Kidney epithelial cell (primary cell): Measurements from ENCODE around the gene SCTR. TPM values are rescaled to one million over a fixed set of nuclear protein-coding genes. Genes with fewer than 3 reads are reported as not detected.

Experiments used
- DNase-seq: peaks from one replicate; pipeline ENCODE4 v3.0.0-alpha.2; 2010; ENCODE audit warnings: low read depth
- H3K27me3 ChIP-seq: 2 replicates; pipeline ENCODE4 v1.6.0; 2011; ENCODE audit warnings: low read length; ENCODE audit not compliant: control insufficient read depth, insufficient read depth
- H3K36me3 ChIP-seq: 2 replicates; pipeline ENCODE4 v1.5.1; 2011; ENCODE audit warnings: low read length; ENCODE audit not compliant: control insufficient read depth, insufficient read depth
- H3K4me3 ChIP-seq: 2 replicates; pipeline ENCODE4 v1.5.1; 2011; ENCODE audit warnings: low read depth, mild to moderate bottlenecking, control low read depth, low read length
- total RNA-seq: library from RNA; depleted of rRNA; stranded (reverse); fragments of >200 nt; gene quantifications from 2 replicates; pipeline ENCODE4 v1.2.3, GENCODE V29; 2015
- TF ChIP-seq, protein P1 (sequence below): IDR thresholded peaks from 2 replicates; pipeline ENCODE4 v1.5.1; 2011; ENCODE audit warnings: mild to moderate bottlenecking, moderate library complexity, low read length, control low read depth, inconsistent platforms; ENCODE audit not compliant: insufficient read depth, poor library complexity, severe bottlenecking

Gene SCTR
- total RNA-seq, 1 donor from 2014 or later, result not detected

DNA sequence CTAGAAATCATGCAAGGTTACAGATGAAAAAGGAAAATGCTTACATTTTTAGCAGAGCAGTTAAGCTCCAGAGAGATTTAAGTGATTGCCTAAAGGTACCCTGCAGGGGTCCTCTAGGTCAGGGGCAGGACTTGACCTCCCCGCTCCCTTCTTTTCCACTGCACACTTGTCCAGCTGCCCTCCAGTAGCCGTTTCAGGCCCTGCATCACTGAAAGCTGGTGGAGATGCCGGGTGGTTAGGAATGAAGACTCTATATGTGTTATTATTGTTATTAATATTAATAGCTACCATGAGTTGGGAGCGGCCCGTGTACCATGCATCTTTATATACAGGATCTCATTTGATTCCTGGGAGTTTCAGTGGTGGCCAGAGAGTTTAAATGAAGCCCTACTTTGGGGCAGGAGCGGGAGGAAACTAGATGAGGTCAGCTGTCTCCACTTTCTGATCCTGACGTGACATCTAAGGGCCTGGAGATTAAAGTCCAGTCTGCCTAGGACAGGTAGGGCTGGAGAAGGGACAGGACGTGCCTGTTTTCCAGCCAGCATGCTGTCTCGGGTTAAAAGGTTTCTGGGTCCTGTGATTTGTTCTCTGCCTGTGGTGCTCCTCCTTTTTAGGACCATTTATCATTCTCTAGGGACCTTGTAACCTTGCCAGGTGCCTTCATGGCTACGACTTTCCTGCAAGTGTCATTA lies 90.5 kb downstream of the SCTR start:
- Histone ChIP-seq H3K27me3 (peaks cover 4% of the 10 kb centered on the region), H3K4me3 (no peak overlapping the region), H3K36me3 (no peaks in the 10 kb centered on the region)
- no peak for DNase-seq
- TF ChIP-seq, protein P1, sequence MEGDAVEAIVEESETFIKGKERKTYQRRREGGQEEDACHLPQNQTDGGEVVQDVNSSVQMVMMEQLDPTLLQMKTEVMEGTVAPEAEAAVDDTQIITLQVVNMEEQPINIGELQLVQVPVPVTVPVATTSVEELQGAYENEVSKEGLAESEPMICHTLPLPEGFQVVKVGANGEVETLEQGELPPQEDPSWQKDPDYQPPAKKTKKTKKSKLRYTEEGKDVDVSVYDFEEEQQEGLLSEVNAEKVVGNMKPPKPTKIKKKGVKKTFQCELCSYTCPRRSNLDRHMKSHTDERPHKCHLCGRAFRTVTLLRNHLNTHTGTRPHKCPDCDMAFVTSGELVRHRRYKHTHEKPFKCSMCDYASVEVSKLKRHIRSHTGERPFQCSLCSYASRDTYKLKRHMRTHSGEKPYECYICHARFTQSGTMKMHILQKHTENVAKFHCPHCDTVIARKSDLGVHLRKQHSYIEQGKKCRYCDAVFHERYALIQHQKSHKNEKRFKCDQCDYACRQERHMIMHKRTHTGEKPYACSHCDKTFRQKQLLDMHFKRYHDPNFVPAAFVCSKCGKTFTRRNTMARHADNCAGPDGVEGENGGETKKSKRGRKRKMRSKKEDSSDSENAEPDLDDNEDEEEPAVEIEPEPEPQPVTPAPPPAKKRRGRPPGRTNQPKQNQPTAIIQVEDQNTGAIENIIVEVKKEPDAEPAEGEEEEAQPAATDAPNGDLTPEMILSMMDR, result no peak

DNA sequence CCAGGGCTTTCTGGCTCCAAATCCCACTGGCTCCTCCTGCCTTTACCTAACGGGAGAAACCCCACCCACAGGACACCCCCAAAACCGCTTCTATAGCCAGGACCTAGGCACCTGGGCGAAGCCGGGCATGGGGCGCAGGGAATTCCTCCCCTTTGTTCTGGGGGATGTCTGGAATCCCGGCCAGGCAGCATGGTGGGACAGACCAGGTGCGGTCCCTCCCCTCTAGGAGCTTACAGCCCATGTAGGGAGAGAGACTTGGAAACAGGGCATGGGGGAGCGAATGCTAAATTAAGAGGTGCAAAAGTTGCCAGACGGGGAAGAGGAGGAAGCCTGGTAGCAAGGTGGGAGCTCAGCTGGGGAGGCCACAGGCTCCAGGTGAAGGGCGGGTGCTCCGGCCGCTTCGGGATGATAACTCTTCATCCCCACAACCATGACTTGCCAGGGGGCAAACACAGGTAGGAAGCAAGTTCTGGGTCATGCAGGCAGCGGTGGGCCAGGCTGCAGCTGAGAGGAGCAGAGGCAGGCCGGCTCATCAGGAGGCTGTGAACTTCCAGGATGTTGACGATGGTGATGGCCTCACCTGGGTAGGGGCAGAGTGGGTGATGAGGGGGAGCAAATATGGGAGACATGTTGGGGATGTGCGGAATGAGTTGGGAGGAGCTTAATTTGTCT lies 91.3 kb downstream of the SCTR start:
- DNase-seq, result no peak
- Histone ChIP-seq H3K36me3 (no peaks in the 10 kb centered on the region), H3K4me3 (peak overlapping the region; percentile 48), H3K27me3 (peaks cover 4% of the 10 kb centered on the region)
- TF ChIP-seq, protein P1, result no peak

DNA sequence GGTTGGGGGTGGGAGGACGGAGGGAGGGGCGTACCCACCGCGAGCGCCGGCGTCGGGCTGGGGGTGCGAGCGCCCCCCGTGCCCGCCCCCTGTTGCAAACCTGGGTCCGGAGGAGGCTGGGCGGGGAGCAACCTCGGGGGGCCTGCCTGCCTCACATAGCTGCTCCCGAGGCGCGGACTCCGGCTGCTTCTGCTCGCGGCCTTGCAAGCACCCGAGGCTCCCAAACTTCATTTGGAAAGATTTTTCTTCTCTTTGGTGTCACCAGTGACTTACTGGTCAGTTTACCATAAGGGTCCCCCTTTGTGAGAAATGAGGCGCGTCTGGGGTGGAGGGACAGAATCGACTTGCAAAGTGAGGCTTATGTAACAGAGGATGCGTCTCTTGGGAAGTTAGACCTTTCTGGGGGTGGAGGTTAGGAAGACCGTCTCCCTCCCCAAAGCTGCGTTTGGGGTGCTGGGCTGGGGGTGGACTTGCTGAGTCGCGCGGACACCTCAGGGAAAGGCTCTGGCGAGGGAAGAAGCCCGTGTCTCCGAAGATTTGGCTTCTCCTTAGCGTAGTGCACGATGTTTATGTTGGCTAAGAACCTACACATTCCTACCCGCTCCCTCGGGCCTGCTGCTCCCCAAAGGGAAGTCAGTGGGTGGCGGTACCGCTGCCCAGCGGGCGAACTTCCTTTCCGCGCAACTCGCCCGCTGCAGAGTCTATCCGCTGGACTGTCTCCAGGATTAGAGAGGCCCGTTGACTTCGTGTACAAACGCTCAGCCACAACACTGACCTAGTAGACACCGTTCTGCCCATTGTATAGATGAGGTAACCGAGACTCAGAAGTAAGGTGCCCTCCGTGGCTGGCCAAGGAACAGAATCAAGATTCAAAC lies 92.1 kb downstream of the SCTR start:
- no peak for DNase-seq
- Histone ChIP-seq H3K36me3 (no peaks in the 10 kb centered on the region), H3K27me3 (peaks cover 6% of the 10 kb centered on the region), H3K4me3 (peak overlapping the region; percentile 48)
- TF ChIP-seq, protein P1, result no peak

DNA sequence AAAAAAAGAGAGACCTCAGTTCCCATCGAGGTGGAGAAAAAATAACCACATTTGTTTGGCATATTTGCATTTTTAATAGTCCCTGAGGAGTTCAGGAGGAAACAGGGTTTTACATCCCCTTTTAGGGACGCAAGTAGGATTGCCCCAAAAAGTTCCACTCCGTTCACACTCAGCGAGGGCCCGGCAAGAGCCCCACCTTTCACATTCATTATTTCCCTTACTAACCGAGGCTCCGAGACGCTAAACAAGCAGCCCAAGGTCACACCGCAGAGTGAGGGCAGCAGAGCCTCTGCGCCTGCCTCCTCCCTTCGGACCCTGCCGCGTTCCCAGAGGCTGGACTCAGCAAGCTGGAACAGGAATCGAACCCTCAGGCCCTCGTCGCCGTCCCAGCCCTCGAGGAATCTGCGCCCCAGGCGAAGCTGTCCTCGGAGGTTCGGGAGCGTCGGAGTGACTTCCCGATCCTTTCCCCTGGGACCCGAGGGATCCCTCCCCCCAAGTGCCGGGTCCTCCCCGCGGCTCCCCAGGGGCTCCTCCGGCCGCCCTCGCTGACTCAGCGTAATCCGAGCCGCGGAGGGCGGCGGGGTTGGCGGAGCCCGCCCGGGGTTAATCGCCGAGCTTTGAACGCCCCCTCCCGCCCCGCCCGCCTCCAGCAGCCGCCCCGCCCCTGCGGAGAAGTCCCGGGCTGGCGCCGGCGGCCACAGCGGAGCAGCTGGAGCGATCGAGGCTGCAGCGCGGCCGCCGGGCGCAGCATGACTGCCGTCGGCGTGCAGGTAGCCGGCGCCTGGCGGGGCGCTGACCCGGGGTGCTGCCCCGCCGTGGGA lies 92.9 kb downstream of the SCTR start, which contains the start of gene TMEM37:
Gene TMEM37, plus strand, starts transcription at position 700 of the 821 bp plus-strand sequence. Its CDS starts 50 bp downstream, at position 750.
- TF ChIP-seq, protein P1, result no peak
- H3K27me3 ChIP-seq, result peaks cover 11% of the 10 kb centered on the region
- DNase-seq, result no peak

DNA sequence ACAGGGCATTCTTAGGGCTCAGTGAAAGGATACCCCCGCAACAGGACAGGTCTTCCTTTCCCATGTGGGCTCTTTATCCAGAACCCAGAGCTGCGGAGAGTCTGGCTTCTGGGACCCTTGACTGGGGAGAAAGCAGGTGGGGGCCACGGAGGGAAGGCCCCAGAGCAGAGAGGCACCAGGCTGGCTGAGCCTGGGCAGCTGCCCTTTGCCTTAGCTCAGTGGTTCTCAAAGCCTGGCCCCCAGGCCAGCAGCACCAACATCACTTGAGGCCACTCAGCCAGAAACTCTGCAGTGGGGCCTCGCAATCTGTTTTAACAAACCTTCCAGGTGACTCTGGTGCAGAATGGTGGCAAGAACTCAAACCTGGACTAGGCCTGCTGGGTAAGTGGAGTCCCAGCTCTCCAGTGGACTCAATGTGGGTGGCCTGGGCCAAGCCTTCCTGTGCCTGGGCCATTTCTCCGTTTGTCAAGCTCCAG lies 94.2 kb downstream of the SCTR start:
- TF ChIP-seq, protein P1, result no peak
- Histone ChIP-seq H3K36me3 (no peaks in the 10 kb centered on the region), H3K4me3 (no peak overlapping the region), H3K27me3 (peaks cover 13% of the 10 kb centered on the region)
- DNase-seq, result no peak

More for the DNA sequence above, 92.9 kb downstream of the SCTR start, which contains the start of gene TMEM37:
- Histone ChIP-seq H3K36me3 (no peaks in the 10 kb centered on the region), H3K4me3 (peak within 1 kb of the TSS; percentile 48)
